HEK293 (cell line): ENCODE data around the gene MCF2L.

Source experiments
- CTCF ChIA-PET: fragments of 350-600 bp; formaldehyde crosslinking; extraction: SDS; loops from one replicate; lab custom pipeline; 2021; ENCODE audit warnings: antibody characterized with exemption; lab: Yijun Ruan, JAX
- POLR2A ChIA-PET: fragments of 300-600 bp; formaldehyde crosslinking; extraction: SDS; loops from one replicate; lab custom pipeline; 2020; ENCODE audit warnings: antibody characterized with exemption, inconsistent platforms; lab: Yijun Ruan, JAX
- H3K27ac ChIP-seq: fragments of 200-500 bp; sonication (Bioruptor generic); 2 replicates; pipeline ENCODE4 v1.5.1; 2014; ENCODE audit warnings: low read depth, low read length, control low read depth, inconsistent platforms; ENCODE audit errors: extremely low read depth
- H3K36me3 ChIP-seq, 2 experiments: fragments of 200-500 bp in 1 of 2; sonication (Bioruptor generic) in 1 of 2; 1 replicate in 1 of 2; 2 replicates in 1 of 2; pipeline ENCODE4 v1.5.1; 2014 to 2017; ENCODE audit warnings: inconsistent platforms in 2 of 2, low read length in 2 of 2; ENCODE audit not compliant: control insufficient read depth in 2 of 2, insufficient read depth in 1 of 2
- H3K4me1 ChIP-seq: fragments of 200-500 bp; sonication (Bioruptor generic); 2 replicates; pipeline ENCODE4 v1.5.1; 2014; ENCODE audit warnings: mild to moderate bottlenecking, low read length, inconsistent platforms; ENCODE audit not compliant: control insufficient read depth, insufficient read depth
- H3K4me3 ChIP-seq: 2 replicates; pipeline ENCODE4 v1.5.1; 2011; ENCODE audit warnings: low read depth, mild to moderate bottlenecking, control low read depth, low read length, moderate library complexity
- H3K9me3 ChIP-seq: fragments of 200-500 bp; sonication (Bioruptor generic); 2 replicates; pipeline ENCODE4 v1.5.1; 2014; ENCODE audit warnings: low read depth, low read length, inconsistent platforms; ENCODE audit not compliant: control insufficient read depth, insufficient read depth
- EGR2 ChIP-seq: fragments of 450-650 bp; formaldehyde crosslinking; IDR thresholded peaks from 2 replicates; pipeline ENCODE4 v1.5.1; 2016; ENCODE audit warnings: low read depth, missing biosample characterization, missing genetic modification characterization
- GLIS1 ChIP-seq: fragments of 450-650 bp; formaldehyde crosslinking; IDR thresholded peaks from 2 replicates; pipeline ENCODE4 v1.5.1; 2016; ENCODE audit warnings: missing biosample characterization, missing genetic modification characterization
- KLF1 ChIP-seq: fragments of 450-650 bp; formaldehyde crosslinking; IDR thresholded peaks from 2 replicates; pipeline ENCODE4 v1.5.1; 2016; ENCODE audit warnings: missing biosample characterization, missing genetic modification characterization
- KLF9 ChIP-seq: fragments of 450-650 bp; formaldehyde crosslinking; IDR thresholded peaks from 2 replicates; pipeline ENCODE4 v1.5.1; 2016; ENCODE audit warnings: missing biosample characterization, missing genetic modification characterization, low read depth
- REST ChIP-seq: fragments of 450-650 bp; formaldehyde crosslinking; IDR thresholded peaks from 2 replicates; pipeline ENCODE4 v1.5.1; 2016; ENCODE audit warnings: missing biosample characterization, missing genetic modification characterization
- SP3 ChIP-seq: fragments of 450-650 bp; formaldehyde crosslinking; IDR thresholded peaks from 2 replicates; pipeline ENCODE4 v1.5.1; 2016; ENCODE audit warnings: missing biosample characterization, missing genetic modification characterization
- ZBTB17 ChIP-seq: fragments of 450-650 bp; formaldehyde crosslinking; IDR thresholded peaks from 2 replicates; pipeline ENCODE4 v1.5.1; 2016; ENCODE audit warnings: missing biosample characterization, missing genetic modification characterization
- ZFHX2 ChIP-seq: fragments of 450-650 bp; formaldehyde crosslinking; conservative IDR thresholded peaks from 2 replicates; pipeline ENCODE4 v1.5.1; 2016; ENCODE audit warnings: missing biosample characterization, missing genetic modification characterization
- ZNF112 ChIP-seq: fragments of 450-650 bp; formaldehyde crosslinking; IDR thresholded peaks from 2 replicates; pipeline ENCODE4 v1.5.0; 2017; ENCODE audit warnings: missing biosample characterization, missing genetic modification characterization
- ZNF366 ChIP-seq: fragments of 450-650 bp; formaldehyde crosslinking; conservative IDR thresholded peaks from 2 replicates; pipeline ENCODE4 v1.5.1; 2016; ENCODE audit warnings: missing biosample characterization, missing genetic modification characterization
- ZNF398 ChIP-seq: fragments of 450-650 bp; formaldehyde crosslinking; IDR thresholded peaks from 2 replicates; pipeline ENCODE4 v1.5.1; 2017; ENCODE audit warnings: missing biosample characterization, missing genetic modification characterization
- ZNF423 ChIP-seq: fragments of 450-650 bp; formaldehyde crosslinking; IDR thresholded peaks from 2 replicates; pipeline ENCODE4 v1.5.1; 2016; ENCODE audit warnings: missing biosample characterization, missing genetic modification characterization
- ZNF621 ChIP-seq: fragments of 450-650 bp; formaldehyde crosslinking; IDR thresholded peaks from 2 replicates; pipeline ENCODE4 v1.5.1; 2017; ENCODE audit warnings: missing biosample characterization, missing genetic modification characterization
- ZSCAN23 ChIP-seq: fragments of 450-650 bp; formaldehyde crosslinking; IDR thresholded peaks from 2 replicates; pipeline ENCODE4 v1.5.1; 2016; ENCODE audit warnings: missing biosample characterization, missing genetic modification characterization
- TF ChIP-seq, protein P1 (sequence below): fragments of 450-650 bp; formaldehyde crosslinking; IDR thresholded peaks from 2 replicates; pipeline ENCODE4 v1.5.1; 2016; ENCODE audit warnings: missing biosample characterization, missing genetic modification characterization

Gene MCF2L

DNA sequence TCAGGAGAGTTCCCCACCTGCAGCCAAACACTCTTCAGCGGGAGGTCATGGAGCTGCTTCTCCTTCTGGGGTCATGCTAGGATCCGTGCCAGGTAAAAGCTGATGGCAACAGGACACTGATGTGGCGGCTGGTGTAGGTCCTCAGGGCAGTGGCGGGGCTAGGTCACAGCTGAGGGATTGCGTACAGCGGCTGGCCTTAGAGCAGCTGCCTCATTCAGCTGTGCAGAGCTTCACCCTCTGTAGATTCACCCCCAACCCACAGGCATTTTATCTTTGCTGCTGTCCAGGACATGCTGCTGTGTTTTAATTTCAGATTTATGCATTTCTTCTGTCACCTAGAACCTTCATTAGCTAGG is 2.3 kb downstream of the MCF2L start:
- Histone ChIP-seq H3K9me3 (no peaks in the 10 kb centered on the region), H3K4me3 (no peak overlapping the region), H3K27ac (no peak overlapping the region), H3K4me1 (peaks cover 8% of the 10 kb centered on the region), H3K36me3 (no peaks in the 10 kb centered on the region)
- ChIA-PET POLR2A (no interaction called here), CTCF (no interaction called here)
- TF ChIP-seq GLIS1 (tag by site-specific recombination) = 0 out of 2 replicates have a peak, but pooled peaks have one; percentile 1
- TF ChIP-seq REST (tag by site-specific recombination) = peak; percentile 38; the same call in 1 of the 2 replicates
- TF ChIP-seq KLF9 (tag by site-specific recombination) = no peak
- TF ChIP-seq SP3 = no peak
- TF ChIP-seq, protein P1, sequence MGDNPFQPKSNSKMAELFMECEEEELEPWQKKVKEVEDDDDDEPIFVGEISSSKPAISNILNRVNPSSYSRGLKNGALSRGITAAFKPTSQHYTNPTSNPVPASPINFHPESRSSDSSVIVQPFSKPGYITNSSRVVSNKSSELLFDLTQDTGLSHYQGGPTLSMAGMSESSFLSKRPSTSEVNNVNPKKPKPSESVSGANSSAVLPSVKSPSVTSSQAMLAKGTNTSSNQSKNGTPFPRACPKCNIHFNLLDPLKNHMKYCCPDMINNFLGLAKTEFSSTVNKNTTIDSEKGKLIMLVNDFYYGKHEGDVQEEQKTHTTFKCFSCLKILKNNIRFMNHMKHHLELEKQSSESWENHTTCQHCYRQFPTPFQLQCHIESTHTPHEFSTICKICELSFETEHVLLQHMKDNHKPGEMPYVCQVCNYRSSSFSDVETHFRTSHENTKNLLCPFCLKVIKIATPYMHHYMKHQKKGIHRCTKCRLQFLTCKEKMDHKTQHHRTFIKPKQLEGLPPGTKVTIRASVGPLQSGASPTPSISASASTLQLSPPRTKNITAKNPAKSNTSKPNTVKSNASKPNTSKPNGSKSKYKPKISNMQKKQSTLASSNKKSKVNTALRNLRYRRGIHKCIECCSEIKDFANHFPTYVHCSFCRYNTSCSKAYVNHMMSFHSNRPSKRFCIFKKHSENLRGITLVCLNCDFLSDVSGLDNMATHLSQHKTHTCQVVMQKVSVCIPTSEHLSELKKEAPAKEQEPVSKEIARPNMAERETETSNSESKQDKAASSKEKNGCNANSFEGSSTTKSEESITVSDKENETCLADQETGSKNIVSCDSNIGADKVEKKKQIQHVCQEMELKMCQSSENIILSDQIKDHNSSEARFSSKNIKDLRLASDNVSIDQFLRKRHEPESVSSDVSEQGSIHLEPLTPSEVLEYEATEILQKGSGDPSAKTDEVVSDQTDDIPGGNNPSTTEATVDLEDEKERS (tag by site-specific recombination) = no peak

DNA sequence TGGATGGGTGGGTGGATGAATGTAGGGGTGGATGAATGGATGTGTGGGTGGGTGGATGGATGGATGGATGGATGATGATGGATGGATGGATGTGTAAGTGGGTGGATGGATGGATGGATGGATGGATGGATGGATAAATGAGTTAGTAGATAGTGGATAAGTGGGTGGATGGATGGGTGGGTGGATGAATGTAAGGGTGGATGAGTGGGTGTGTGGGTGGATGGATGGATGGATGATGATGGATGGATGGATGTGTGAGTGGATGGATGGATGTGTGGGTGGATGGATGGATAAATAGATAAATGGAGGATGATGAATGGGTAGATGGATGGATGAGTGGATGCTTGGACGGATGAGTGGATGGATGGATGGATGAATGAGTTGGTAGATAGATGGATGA is 3.2 kb downstream of the MCF2L start:
- Histone ChIP-seq H3K9me3 (no peaks in the 10 kb centered on the region), H3K4me3 (no peak overlapping the region), H3K27ac (no peak overlapping the region), H3K4me1 (peaks cover 8% of the 10 kb centered on the region)
- POLR2A ChIA-PET = no interaction called here
- CTCF ChIA-PET = no interaction called here
- TF ChIP-seq ZFHX2 (tag by site-specific recombination) = peak; percentile 99
- no peak for TF ChIP-seq ZNF423 (tag by site-specific recombination)
- TF ChIP-seq ZNF366 (tag by site-specific recombination) = peak; percentile 98
- TF ChIP-seq KLF1 (tag by site-specific recombination) = no peak
- peak; percentile 33; the same call in 1 of the 2 replicates for TF ChIP-seq ZNF621 (tag by site-specific recombination)
- TF ChIP-seq ZNF398 = no peak
- peak; percentile 40; the same call in 1 of the 2 replicates for TF ChIP-seq ZSCAN23 (tag by site-specific recombination)
- TF ChIP-seq EGR2 (tag by site-specific recombination) = peak; percentile 100
- no peak for TF ChIP-seq ZNF112 (tag by site-specific recombination)
- TF ChIP-seq ZBTB17 (tag by site-specific recombination) = peak; percentile 95
- TF ChIP-seq, all 188 proteins: peak for 6
- no peaks in the 10 kb centered on the region for H3K36me3 ChIP-seq
